Measurements from ENCODE around the gene IQGAP2.

The IQGAP2 gene

DNA sequence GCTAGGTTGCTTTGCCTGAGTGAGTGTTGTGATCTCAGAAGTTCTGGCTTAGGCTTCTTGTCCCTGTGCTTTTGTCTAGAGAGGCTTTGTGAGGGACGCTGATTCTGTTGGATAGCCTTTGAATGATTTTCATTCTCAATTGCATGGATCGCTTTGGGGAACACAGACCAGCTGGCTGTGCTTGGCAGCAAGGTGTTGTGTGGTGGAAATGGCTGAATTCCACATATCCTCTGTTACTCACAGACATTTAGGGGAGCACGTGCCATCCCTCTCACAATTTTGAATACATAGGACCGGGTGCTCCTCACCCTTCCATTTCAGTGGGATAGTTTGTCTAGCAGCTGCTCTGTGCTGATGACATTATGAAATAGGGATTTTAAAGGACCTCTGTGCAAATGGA is 76.2 kb downstream of the IQGAP2 start:
- TF ChIP-seq YY1 (IDR thresholded peaks at IDR 0.05; ENCODE audit: low read depth): no peak
- TF ChIP-seq TEAD4 (IDR thresholded peaks at IDR 0.05): no peak
- TF ChIP-seq EGR1 (IDR thresholded peaks at IDR 0.05): no peak
- TF ChIP-seq TCF12 (IDR thresholded peaks at IDR 0.05; ENCODE audit: low read depth): no peak
- no peak for TF ChIP-seq TAF1 (IDR thresholded peaks at IDR 0.05; ENCODE audit: low read depth)
- no peak for TF ChIP-seq RAD21 (IDR thresholded peaks at IDR 0.05; ENCODE audit: low read depth)
- TF ChIP-seq CREB1 (IDR thresholded peaks at IDR 0.05; ENCODE audit: low read depth): no peak
- TF ChIP-seq, protein P1, sequence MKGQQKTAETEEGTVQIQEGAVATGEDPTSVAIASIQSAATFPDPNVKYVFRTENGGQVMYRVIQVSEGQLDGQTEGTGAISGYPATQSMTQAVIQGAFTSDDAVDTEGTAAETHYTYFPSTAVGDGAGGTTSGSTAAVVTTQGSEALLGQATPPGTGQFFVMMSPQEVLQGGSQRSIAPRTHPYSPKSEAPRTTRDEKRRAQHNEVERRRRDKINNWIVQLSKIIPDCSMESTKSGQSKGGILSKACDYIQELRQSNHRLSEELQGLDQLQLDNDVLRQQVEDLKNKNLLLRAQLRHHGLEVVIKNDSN (IDR thresholded peaks at IDR 0.05): no peak
- TF ChIP-seq, protein P2, sequence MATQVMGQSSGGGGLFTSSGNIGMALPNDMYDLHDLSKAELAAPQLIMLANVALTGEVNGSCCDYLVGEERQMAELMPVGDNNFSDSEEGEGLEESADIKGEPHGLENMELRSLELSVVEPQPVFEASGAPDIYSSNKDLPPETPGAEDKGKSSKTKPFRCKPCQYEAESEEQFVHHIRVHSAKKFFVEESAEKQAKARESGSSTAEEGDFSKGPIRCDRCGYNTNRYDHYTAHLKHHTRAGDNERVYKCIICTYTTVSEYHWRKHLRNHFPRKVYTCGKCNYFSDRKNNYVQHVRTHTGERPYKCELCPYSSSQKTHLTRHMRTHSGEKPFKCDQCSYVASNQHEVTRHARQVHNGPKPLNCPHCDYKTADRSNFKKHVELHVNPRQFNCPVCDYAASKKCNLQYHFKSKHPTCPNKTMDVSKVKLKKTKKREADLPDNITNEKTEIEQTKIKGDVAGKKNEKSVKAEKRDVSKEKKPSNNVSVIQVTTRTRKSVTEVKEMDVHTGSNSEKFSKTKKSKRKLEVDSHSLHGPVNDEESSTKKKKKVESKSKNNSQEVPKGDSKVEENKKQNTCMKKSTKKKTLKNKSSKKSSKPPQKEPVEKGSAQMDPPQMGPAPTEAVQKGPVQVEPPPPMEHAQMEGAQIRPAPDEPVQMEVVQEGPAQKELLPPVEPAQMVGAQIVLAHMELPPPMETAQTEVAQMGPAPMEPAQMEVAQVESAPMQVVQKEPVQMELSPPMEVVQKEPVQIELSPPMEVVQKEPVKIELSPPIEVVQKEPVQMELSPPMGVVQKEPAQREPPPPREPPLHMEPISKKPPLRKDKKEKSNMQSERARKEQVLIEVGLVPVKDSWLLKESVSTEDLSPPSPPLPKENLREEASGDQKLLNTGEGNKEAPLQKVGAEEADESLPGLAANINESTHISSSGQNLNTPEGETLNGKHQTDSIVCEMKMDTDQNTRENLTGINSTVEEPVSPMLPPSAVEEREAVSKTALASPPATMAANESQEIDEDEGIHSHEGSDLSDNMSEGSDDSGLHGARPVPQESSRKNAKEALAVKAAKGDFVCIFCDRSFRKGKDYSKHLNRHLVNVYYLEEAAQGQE (IDR thresholded peaks at IDR 0.05; ENCODE audit: low read depth): no peak
- no peak for TF ChIP-seq ZBTB7A (IDR thresholded peaks at IDR 0.05; ENCODE audit: low read depth)
- no peak for TF ChIP-seq EP300 (IDR thresholded peaks at IDR 0.05; ENCODE audit: borderline replicate concordance)
- no peak for TF ChIP-seq FOXM1 (IDR thresholded peaks at IDR 0.05; ENCODE audit: borderline replicate concordance, low read depth)
- no peak for TF ChIP-seq CEBPB (IDR thresholded peaks at IDR 0.05)
- TF ChIP-seq, protein P3, sequence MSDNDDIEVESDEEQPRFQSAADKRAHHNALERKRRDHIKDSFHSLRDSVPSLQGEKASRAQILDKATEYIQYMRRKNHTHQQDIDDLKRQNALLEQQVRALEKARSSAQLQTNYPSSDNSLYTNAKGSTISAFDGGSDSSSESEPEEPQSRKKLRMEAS (IDR thresholded peaks at IDR 0.05): no peak

DNA sequence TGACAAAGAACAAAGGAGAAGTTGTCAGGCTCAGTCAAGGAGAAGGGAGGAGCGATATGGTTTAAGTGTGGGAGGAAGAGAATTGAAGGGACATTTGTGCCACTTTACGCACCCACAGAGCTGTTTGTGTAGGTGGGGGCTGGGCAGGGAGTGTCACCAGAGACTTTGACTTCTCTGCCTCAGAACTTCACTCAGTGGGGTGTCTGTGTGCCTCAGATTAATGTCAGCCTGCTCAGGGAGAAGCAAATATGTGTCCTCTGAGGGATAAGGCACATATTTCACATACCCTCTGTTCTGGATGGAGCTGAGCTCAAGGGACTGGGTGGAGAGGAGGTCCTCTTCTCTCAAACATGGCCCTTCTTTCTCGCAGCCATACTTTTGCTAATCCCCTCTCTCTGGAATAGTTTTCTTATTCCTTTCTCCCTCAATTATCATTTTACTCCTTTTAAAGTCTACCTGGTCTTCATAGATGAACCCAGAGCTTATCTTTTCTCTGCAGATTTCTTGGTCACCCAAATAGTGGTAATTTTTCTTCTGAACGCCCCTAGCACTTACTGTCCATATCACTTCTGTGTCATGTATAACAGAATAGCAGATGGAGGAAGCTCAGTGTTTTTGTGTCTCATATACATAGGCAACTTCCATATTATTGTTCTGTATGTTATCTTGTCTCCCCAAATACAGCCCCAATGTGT is 77.0 kb downstream of the IQGAP2 start:
- TF ChIP-seq, protein P2 (IDR thresholded peaks at IDR 0.05; ENCODE audit: low read depth): no peak
- TF ChIP-seq TCF12 (IDR thresholded peaks at IDR 0.05; ENCODE audit: low read depth) (no peak), ZBTB7A (IDR thresholded peaks at IDR 0.05; ENCODE audit: low read depth) (no peak), EGR1 (IDR thresholded peaks at IDR 0.05) (no peak), TAF1 (IDR thresholded peaks at IDR 0.05; ENCODE audit: low read depth) (no peak), NFIC (IDR thresholded peaks at IDR 0.05) (no peak), YY1 (IDR thresholded peaks at IDR 0.05; ENCODE audit: low read depth) (no peak), CEBPB (IDR thresholded peaks at IDR 0.05) (no peak), CREB1 (IDR thresholded peaks at IDR 0.05; ENCODE audit: low read depth) (no peak), RAD21 (IDR thresholded peaks at IDR 0.05; ENCODE audit: low read depth) (no peak), TEAD4 (IDR thresholded peaks at IDR 0.05) (no peak), EP300 (IDR thresholded peaks at IDR 0.05; ENCODE audit: borderline replicate concordance) (no peak)
- TF ChIP-seq, protein P3 (IDR thresholded peaks at IDR 0.05): no peak

DNA sequence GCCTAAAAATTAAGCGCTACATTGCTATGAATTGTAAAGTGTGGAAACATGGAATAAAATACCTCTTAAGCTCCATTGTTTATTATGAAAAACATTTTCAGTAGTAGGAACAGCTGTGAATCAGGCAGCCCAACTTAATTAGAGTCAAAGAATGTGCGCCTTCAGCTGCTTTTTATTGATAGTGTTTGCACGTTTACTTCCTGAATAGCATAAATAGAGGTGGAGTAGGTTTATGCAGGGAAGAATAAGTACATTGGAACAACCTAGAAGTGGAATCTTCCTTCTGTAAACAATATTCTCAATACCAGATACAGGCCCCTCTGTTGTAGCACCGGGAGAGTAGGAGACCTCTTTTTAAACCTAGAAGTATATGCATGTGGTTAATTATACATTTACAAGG is 79.9 kb downstream of the IQGAP2 start:
- TF ChIP-seq, protein P2 (IDR thresholded peaks at IDR 0.05; ENCODE audit: low read depth): no peak
- TF ChIP-seq TEAD4 (IDR thresholded peaks at IDR 0.05) (no peak), YY1 (IDR thresholded peaks at IDR 0.05; ENCODE audit: low read depth) (no peak), CEBPB (IDR thresholded peaks at IDR 0.05) (no peak), EP300 (IDR thresholded peaks at IDR 0.05; ENCODE audit: borderline replicate concordance) (no peak), CREB1 (IDR thresholded peaks at IDR 0.05; ENCODE audit: low read depth) (no peak), TAF1 (IDR thresholded peaks at IDR 0.05; ENCODE audit: low read depth) (no peak), ZBTB7A (IDR thresholded peaks at IDR 0.05; ENCODE audit: low read depth) (no peak), NFIC (IDR thresholded peaks at IDR 0.05) (no peak), FOXM1 (IDR thresholded peaks at IDR 0.05; ENCODE audit: borderline replicate concordance, low read depth) (no peak)
- TF ChIP-seq, protein P1 (IDR thresholded peaks at IDR 0.05): no peak
- TF ChIP-seq, protein P3 (IDR thresholded peaks at IDR 0.05): no peak

DNA sequence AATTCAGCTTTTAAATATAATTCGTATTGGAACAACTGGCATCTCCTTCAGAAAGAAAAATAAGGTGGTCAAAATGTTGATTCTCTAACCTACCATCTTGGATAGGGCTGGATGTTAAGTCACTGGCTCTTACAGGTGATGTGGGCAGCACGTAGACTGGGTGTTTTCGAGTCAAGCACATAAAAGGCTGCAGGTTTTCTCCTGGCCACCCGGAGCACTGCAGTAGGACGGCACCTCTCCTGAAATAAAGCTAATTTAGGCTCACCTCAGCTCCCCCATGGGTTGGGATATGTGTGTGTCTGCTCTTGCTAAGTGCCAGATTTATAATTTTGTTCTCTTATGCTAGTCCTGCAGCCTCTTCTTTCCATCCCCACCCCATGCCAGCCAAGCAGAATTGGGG is 80.3 kb downstream of the IQGAP2 start:
- TF ChIP-seq TAF1 (IDR thresholded peaks at IDR 0.05; ENCODE audit: low read depth) (no peak), CEBPB (IDR thresholded peaks at IDR 0.05) (no peak), ZBTB7A (IDR thresholded peaks at IDR 0.05; ENCODE audit: low read depth) (no peak), RAD21 (IDR thresholded peaks at IDR 0.05; ENCODE audit: low read depth) (no peak), FOXM1 (IDR thresholded peaks at IDR 0.05; ENCODE audit: borderline replicate concordance, low read depth) (no peak), CREB1 (IDR thresholded peaks at IDR 0.05; ENCODE audit: low read depth) (no peak)
- TF ChIP-seq, protein P3 (IDR thresholded peaks at IDR 0.05): no peak
- TF ChIP-seq, protein P2 (IDR thresholded peaks at IDR 0.05; ENCODE audit: low read depth): no peak
- TF ChIP-seq, protein P1 (IDR thresholded peaks at IDR 0.05): no peak
